NAMALWA (cell line): ENCODE results near the gene IREB2.

Experiments used
- DNase-seq: peaks from one replicate; pipeline ENCODE4 v3.0.0-alpha.2; 2015; ENCODE audit warnings: low spot score

IREB2 gene

DNA sequence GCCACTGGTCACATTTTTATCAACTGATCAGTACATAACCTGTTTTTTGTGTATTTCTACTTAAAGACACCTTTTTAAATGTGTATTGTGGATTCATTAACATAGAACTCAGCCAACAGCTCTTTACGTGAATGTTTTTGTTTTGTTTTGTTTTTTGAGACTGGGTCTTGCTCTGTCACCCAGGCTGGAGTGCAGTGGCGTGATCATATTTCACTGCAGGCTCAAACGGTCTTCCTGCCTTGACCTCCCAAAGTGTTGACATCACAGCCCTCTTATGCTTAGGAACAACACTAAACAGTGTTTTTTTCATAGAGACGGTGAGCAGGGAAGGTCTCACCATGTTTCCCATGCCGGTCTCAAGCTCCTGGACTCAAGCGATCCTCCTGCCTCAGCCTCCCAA, 112.2 kb downstream of the IREB2 start:
- no peak for DNase-seq

GRCh38 chr15:78550815-78551214, 112.8 kb downstream of the IREB2 start:
- no peak for DNase-seq
